GM18526 (cell line): ENCODE results near the gene WDR33.

Source experiments
- POLR2A ChIP-seq: IDR thresholded peaks from 3 replicates; pipeline ENCODE4 v1.6.1; 2011; ENCODE audit not compliant: insufficient read length; ENCODE audit errors: extremely low read depth

The WDR33 gene

GRCh38 chr2:127715778-127716449, 95.1 kb downstream of the WDR33 start:
- TF ChIP-seq POLR2A = no peak

GRCh38 chr2:127713562-127713961, 97.4 kb downstream of the WDR33 start:
- TF ChIP-seq POLR2A = no peak

- TF ChIP-seq POLR2A = no peak
Observed at GRCh38 chr2:127712999-127713398, 98.0 kb downstream of the WDR33 start.

- no peak for TF ChIP-seq POLR2A
Observed at GRCh38 chr2:127709336-127709735, 101.6 kb downstream of the WDR33 start.

- TF ChIP-seq POLR2A = no peak
Observed at GRCh38 chr2:127707890-127708648, 102.9 kb downstream of the WDR33 start.

- TF ChIP-seq POLR2A = no peak
Observed at GRCh38 chr2:127706215-127706990, 104.6 kb downstream of the WDR33 start.

GRCh38 chr2:127705391-127706065, 105.4 kb downstream of the WDR33 start:
- TF ChIP-seq POLR2A = no peak

- TF ChIP-seq POLR2A = no peak
Observed at GRCh38 chr2:127704641-127705390, 106.2 kb downstream of the WDR33 start.

GRCh38 chr2:127703282-127703681, 107.7 kb downstream of the WDR33 start:
- TF ChIP-seq POLR2A = no peak

- TF ChIP-seq POLR2A = no peak
Observed at GRCh38 chr2:127702395-127703009, 108.5 kb downstream of the WDR33 start.

- peak; percentile 45 for TF ChIP-seq POLR2A
Observed at GRCh38 chr2:127701651-127702394, 109.1 kb downstream of the WDR33 start.

- peak; percentile 98 for TF ChIP-seq POLR2A
Observed at GRCh38 chr2:127701193-127701650, 109.7 kb downstream of the WDR33 start, which contains the start of gene SFT2D3. Gene SFT2D3 (plus strand): TSS chr2:127701497. CDS start chr2:127701529, 32 bp downstream.

- TF ChIP-seq POLR2A = peak; percentile 54
Observed at GRCh38 chr2:127700527-127701192, 110.3 kb downstream of the WDR33 start.
